Measurements from ENCODE around the gene DYNC1I1.

DYNC1I1 gene

GRCh38 chr7:96067321-96067720 lies 295.0 kb downstream of the DYNC1I1 start:
- no peak for DNase-seq (ENCODE audit: low read depth)
- TF ChIP-seq CTCF (IDR thresholded peaks at IDR 0.05; ENCODE audit: low read length, missing control alignments): no peak
- H3K4me3 ChIP-seq (replicated peaks; ENCODE audit: low read depth, low read length): no peak overlapping the region

- H3K4me3 ChIP-seq (replicated peaks; ENCODE audit: low read depth, low read length): no peak overlapping the region
- TF ChIP-seq CTCF (IDR thresholded peaks at IDR 0.05; ENCODE audit: low read length, missing control alignments): no peak
- no peak for DNase-seq (ENCODE audit: low read depth)
Measured at GRCh38 chr7:96069401-96069800, 297.0 kb downstream of the DYNC1I1 start.

DNA sequence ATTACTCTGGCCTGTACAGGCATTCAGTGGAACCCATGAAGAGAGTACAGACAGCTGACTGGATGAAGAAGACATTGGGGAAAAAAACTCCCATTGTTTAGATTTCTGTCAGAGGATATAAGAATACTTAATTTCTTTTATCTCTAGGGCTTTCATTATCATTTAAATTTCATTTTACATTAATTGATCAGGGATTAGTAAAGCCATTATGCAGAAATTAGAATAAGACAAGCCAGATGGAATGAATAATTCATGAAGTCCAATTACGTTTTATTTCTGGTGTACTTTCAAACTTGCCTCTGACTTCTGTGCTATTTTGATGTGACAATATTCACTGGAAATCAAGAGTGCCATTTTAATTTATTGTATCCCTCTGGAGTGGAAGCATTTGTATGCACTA lies 302.5 kb downstream of the DYNC1I1 start:
- DNase-seq (ENCODE audit: low read depth): no peak
- no peak for TF ChIP-seq CTCF (IDR thresholded peaks at IDR 0.05; ENCODE audit: low read length, missing control alignments)
- no peak overlapping the region for H3K4me3 ChIP-seq (replicated peaks; ENCODE audit: low read depth, low read length)

- peak; percentile 63 for DNase-seq (ENCODE audit: low read depth)
- peak overlapping the region; percentile 50 for H3K4me3 ChIP-seq (replicated peaks; ENCODE audit: low read depth, low read length)
- peak; percentile 95 for TF ChIP-seq CTCF (IDR thresholded peaks at IDR 0.05; ENCODE audit: low read length, missing control alignments)
Measured at GRCh38 chr7:96075510-96076349, 303.4 kb downstream of the DYNC1I1 start.

DNA sequence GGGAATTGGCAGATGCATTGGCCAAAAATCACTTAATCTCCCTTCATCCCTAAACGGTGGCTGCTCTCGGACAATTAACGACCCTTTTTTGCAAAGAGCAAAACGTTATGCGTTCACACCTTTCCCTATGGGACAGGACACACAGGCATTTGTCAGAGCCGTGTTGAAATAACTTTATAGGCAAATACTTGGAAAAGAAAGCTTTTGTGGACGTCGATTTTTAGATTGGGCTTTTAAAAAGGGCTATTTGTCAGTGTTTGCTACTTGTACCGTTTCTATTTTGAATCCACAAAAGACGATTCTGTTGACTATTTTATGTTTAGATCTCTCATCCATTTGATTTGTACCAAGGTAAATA lies 304.0 kb downstream of the DYNC1I1 start:
- H3K4me3 ChIP-seq (replicated peaks; ENCODE audit: low read depth, low read length): peak overlapping the region; percentile 50
- no peak for TF ChIP-seq CTCF (IDR thresholded peaks at IDR 0.05; ENCODE audit: low read length, missing control alignments)
- DNase-seq (ENCODE audit: low read depth): no peak

DNA sequence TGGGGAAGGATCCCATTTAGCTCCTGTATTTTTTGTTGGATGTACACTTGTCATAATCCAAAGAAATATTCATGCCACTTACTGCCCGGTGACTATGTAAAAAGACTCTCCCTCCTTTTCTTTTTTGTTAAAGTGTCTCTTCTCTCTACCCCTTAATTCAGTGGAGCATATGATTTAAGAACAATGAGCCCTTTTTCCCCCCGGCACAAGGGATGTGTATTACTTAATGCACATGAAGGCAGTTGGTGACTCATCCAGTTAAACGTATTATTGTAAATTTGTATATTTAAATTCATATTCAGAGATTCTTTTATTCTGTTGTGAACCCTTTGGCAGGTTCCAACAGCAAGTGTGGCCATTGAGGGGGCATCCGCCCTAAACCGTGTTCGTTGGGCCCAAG lies 307.7 kb downstream of the DYNC1I1 start:
- DNase-seq (ENCODE audit: low read depth): no peak
- no peak overlapping the region for H3K4me3 ChIP-seq (replicated peaks; ENCODE audit: low read depth, low read length)
- no peak for TF ChIP-seq CTCF (IDR thresholded peaks at IDR 0.05; ENCODE audit: low read length, missing control alignments)
